OCI-LY1 (cell line): Measurements from ENCODE around the gene NID1.
A peak's percentile ranks its signal among the peaks of the same experiment; 100 is the strongest.
"Not testable (repeated sequence)": the region's sequence is repeated elsewhere in the genome, so short reads cannot be mapped to it uniquely, and the experiment has no call there.

Experiments used
- H2AFZ ChIP-seq: fragments of 200-600 bp; sonication (generic), shearing (Covaris generic); 2 replicates; pipeline ENCODE4 v1.6.0; 2014; ENCODE audit warnings: antibody characterized with exemption, mild to moderate bottlenecking, low read length
- H3F3A ChIP-seq: fragments of 200-600 bp; sonication (generic), shearing (Covaris generic); 2 replicates; pipeline ENCODE4 v1.6.0; 2014; ENCODE audit warnings: mild to moderate bottlenecking, antibody characterized with exemption, low read length, moderate library complexity; ENCODE audit not compliant: insufficient read depth
- H3K27ac ChIP-seq: fragments of 200-600 bp; sonication (generic); 2 replicates; pipeline ENCODE4 v1.5.1; 2014; ENCODE audit warnings: low read length, mixed run types, mild to moderate bottlenecking, low read depth; ENCODE audit not compliant: poor library complexity, severe bottlenecking
- H3K27me3 ChIP-seq: fragments of 200-600 bp; sonication (generic); 2 replicates; pipeline ENCODE4 v1.6.0; 2014; ENCODE audit warnings: antibody characterized with exemption, mild to moderate bottlenecking, low read length, moderate library complexity; ENCODE audit not compliant: insufficient read depth
- H3K36me3 ChIP-seq: fragments of 200-600 bp; sonication (generic); 2 replicates; pipeline ENCODE4 v1.6.1; 2014; ENCODE audit warnings: mild to moderate bottlenecking, antibody characterized with exemption, low read length, moderate library complexity, mixed read lengths; ENCODE audit not compliant: insufficient read depth
- H3K4me1 ChIP-seq: fragments of 200-600 bp; sonication (generic); 2 replicates; pipeline ENCODE4 v1.5.1; 2014; ENCODE audit warnings: mild to moderate bottlenecking, low read length, moderate library complexity; ENCODE audit not compliant: insufficient read depth, severe bottlenecking
- H3K4me2 ChIP-seq: fragments of 200-600 bp; sonication (generic), shearing (Covaris generic); 2 replicates; pipeline ENCODE4 v1.6.1; 2014; ENCODE audit warnings: low read length
- H3K4me3 ChIP-seq: fragments of 200-600 bp; sonication (generic); 2 replicates; pipeline ENCODE4 v1.5.1; 2014; ENCODE audit warnings: low read length, low read depth, mild to moderate bottlenecking, mixed read lengths; ENCODE audit not compliant: poor library complexity, severe bottlenecking
- H3K79me2 ChIP-seq: fragments of 200-600 bp; shearing (Covaris generic); 2 replicates; pipeline ENCODE4 v1.6.1; 2016; ENCODE audit warnings: mixed run types, low read length, mixed read lengths; ENCODE audit not compliant: insufficient read depth
- H3K9ac ChIP-seq: fragments of 200-600 bp; sonication (generic), shearing (Covaris generic); 2 replicates; pipeline ENCODE4 v1.6.1; 2014; ENCODE audit warnings: mild to moderate bottlenecking, low read length, mixed read lengths
- H3K9me2 ChIP-seq: fragments of 200-600 bp; sonication (generic), shearing (Covaris generic); 2 replicates; pipeline ENCODE4 v1.6.1; 2014; ENCODE audit warnings: low read depth, mild to moderate bottlenecking, low read length, mixed read lengths
- H3K9me3 ChIP-seq: fragments of 200-600 bp; shearing (Covaris generic); 2 replicates; pipeline ENCODE4 v1.6.1; 2014; ENCODE audit warnings: low read length, mixed read lengths
- H4K20me1 ChIP-seq: fragments of 200-600 bp; sonication (generic), shearing (Covaris generic); 2 replicates; pipeline ENCODE4 v1.6.0; 2016; ENCODE audit warnings: mild to moderate bottlenecking, low read length; ENCODE audit not compliant: insufficient read depth
- EZH2 ChIP-seq: fragments of 200-600 bp; sonication (generic), shearing (Covaris generic); IDR thresholded peaks from 2 replicates; pipeline ENCODE4 v1.8.0; 2017; ENCODE audit warnings: borderline replicate concordance, mixed run types, mild to moderate bottlenecking, antibody characterized with exemption, low read length, moderate library complexity, mixed read lengths
- TF ChIP-seq, protein P1 (sequence below): fragments of 200-600 bp; sonication (generic), shearing (Covaris generic); IDR thresholded peaks from 2 replicates; pipeline ENCODE4 v1.5.1; 2017; ENCODE audit warnings: mild to moderate bottlenecking, antibody characterized with exemption, low read length, moderate library complexity, mixed read lengths

NID1 gene

DNA sequence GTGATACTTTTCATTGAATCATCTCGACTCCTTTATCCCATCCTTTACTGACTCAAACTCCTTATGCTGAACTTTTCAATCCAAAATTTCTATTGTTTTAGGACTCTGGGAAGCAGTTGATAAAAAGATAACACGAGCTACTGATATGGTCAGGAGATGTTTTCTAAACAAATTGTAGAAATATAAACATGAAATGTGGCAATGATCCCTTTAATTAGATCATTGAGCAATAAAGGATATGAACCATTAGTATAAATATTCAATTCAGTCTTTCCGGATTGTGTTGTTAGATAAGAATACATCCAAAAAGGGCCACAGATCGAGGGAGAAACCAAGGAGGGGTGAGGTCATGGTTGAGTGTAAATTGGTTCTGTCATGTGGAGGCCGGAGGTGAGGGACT is 88.4 kb downstream of the NID1 start:
- no peak overlapping the region for H3K9ac ChIP-seq
- H3K4me1 ChIP-seq, result peaks cover 11% of the 10 kb centered on the region
- H4K20me1 ChIP-seq, result no peaks in the 10 kb centered on the region
- H3K36me3 ChIP-seq, result no peaks in the 10 kb centered on the region; the same call in 1 of the 2 replicates
- no peaks in the 10 kb centered on the region for H3K9me3 ChIP-seq
- H2AFZ ChIP-seq, result no peak overlapping the region
- H3F3A ChIP-seq, result no peaks in the 10 kb centered on the region
- no peaks in the 10 kb centered on the region for H3K27me3 ChIP-seq
- H3K27ac ChIP-seq, result no peak overlapping the region
- no peaks in the 10 kb centered on the region for H3K9me2 ChIP-seq
- H3K4me2 ChIP-seq, result no peak overlapping the region
- TF ChIP-seq, protein P1, sequence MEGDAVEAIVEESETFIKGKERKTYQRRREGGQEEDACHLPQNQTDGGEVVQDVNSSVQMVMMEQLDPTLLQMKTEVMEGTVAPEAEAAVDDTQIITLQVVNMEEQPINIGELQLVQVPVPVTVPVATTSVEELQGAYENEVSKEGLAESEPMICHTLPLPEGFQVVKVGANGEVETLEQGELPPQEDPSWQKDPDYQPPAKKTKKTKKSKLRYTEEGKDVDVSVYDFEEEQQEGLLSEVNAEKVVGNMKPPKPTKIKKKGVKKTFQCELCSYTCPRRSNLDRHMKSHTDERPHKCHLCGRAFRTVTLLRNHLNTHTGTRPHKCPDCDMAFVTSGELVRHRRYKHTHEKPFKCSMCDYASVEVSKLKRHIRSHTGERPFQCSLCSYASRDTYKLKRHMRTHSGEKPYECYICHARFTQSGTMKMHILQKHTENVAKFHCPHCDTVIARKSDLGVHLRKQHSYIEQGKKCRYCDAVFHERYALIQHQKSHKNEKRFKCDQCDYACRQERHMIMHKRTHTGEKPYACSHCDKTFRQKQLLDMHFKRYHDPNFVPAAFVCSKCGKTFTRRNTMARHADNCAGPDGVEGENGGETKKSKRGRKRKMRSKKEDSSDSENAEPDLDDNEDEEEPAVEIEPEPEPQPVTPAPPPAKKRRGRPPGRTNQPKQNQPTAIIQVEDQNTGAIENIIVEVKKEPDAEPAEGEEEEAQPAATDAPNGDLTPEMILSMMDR, result no peak
- TF ChIP-seq EZH2, result no peak
- H3K4me3 ChIP-seq, result no peak overlapping the region
- H3K79me2 ChIP-seq, result no peaks in the 10 kb centered on the region

DNA sequence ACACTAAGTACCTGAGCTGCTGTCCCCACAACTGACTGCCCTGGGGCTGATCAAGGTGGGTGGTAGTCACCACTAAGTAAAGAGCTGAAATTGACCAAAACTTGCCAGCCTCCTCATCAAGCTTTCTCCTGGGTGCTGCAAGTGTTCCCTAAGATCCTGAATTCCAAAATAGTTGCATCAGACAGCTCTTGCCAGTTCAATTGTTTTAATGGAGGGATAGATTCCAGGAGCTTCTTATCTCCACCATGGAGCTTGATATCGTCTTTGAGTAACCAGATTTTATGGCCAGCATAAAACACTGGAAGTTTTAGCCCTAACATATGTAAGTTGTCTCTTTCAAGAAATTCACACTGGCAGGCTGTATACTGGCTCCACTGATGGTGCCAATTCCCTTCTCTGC is 90.3 kb downstream of the NID1 start:
- no peak overlapping the region for H3K4me2 ChIP-seq
- H2AFZ ChIP-seq, result no peak overlapping the region
- no peaks in the 10 kb centered on the region for H3K27me3 ChIP-seq
- H3K9ac ChIP-seq, result no peak overlapping the region
- TF ChIP-seq, protein P1, result no peak
- no peak for TF ChIP-seq EZH2
- no peaks in the 10 kb centered on the region for H3K79me2 ChIP-seq
- no peaks in the 10 kb centered on the region for H4K20me1 ChIP-seq
- H3K36me3 ChIP-seq, result no peaks in the 10 kb centered on the region; the same call in 1 of the 2 replicates
- no peaks in the 10 kb centered on the region for H3F3A ChIP-seq
- no peak overlapping the region for H3K27ac ChIP-seq
- H3K4me3 ChIP-seq, result no peak overlapping the region
- H3K9me3 ChIP-seq, result no peaks in the 10 kb centered on the region
- H3K4me1 ChIP-seq, result peaks cover 14% of the 10 kb centered on the region
- no peaks in the 10 kb centered on the region for H3K9me2 ChIP-seq

DNA sequence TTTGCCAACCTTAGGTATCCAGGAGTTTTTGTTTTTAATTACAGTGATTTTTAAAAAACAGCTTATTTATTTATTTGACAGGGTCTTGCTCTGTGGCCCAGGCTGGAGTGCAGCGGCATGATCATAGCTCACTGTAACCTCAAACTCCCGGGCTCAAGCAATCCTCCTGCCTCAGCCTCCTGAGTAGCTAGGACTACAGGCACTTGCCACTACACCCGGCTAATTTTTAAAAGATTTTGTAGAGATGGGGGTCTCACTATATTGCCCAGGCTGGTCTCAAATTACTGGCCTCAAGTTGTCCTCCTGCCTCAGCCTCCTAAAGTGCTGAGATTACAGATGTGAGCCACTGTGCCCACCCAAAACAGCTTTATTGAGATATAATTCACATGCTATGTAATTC is 92.2 kb downstream of the NID1 start:
- Histone ChIP-seq H3K4me1 (peaks cover 14% of the 10 kb centered on the region), H3K4me2 (peak overlapping the region; percentile 86), H3K9ac (peak overlapping the region; percentile 57), H2AFZ (peak overlapping the region; percentile 96)
- not testable (repeated sequence) for H3K27ac ChIP-seq, H3K9me2 ChIP-seq, H3K79me2 ChIP-seq, H3K36me3 ChIP-seq, H3F3A ChIP-seq, H3K27me3 ChIP-seq, H3K4me3 ChIP-seq, H3K9me3 ChIP-seq, H4K20me1 ChIP-seq

- H3F3A ChIP-seq, result no peaks in the 10 kb centered on the region
- peak overlapping the region; percentile 49 for H3K4me3 ChIP-seq
- H3K27me3 ChIP-seq, result no peaks in the 10 kb centered on the region
- H3K9me3 ChIP-seq, result no peaks in the 10 kb centered on the region
- H3K4me2 ChIP-seq, result peak overlapping the region; percentile 86
- no peak overlapping the region for H3K27ac ChIP-seq
- peak overlapping the region; percentile 57 for H3K9ac ChIP-seq
- TF ChIP-seq, protein P1, result no peak
- no peak for TF ChIP-seq EZH2
- H3K9me2 ChIP-seq, result no peaks in the 10 kb centered on the region
- no peaks in the 10 kb centered on the region for H3K79me2 ChIP-seq
- peaks cover 14% of the 10 kb centered on the region for H3K4me1 ChIP-seq
- H4K20me1 ChIP-seq, result no peaks in the 10 kb centered on the region
- H2AFZ ChIP-seq, result peak overlapping the region; percentile 96
- H3K36me3 ChIP-seq, result no peaks in the 10 kb centered on the region; the same call in 1 of the 2 replicates
These were observed 92.6 kb downstream of the NID1 start for GRCh38 chr1:235972311-235972689.
